ENCODE results near the gene DEPP1. TPM values are rescaled to one million over a fixed set of nuclear protein-coding genes. Genes with fewer than 3 reads are reported as not detected.

Gene DEPP1
- total RNA-seq, 1 donor from 2014 or later, result 16.6 TPM

- Mint-ChIP-seq H3K9me3 (ENCODE audit: low read depth) (peaks cover 3% of the 10 kb centered on the region), H3K27ac (peak overlapping the region; percentile 60), H3K36me3 (ENCODE audit: insufficient read depth) (peaks cover 8% of the 10 kb centered on the region), H3K27me3 (no peaks in the 10 kb centered on the region), H3K4me3 (ENCODE audit: low read depth) (peak overlapping the region; percentile 86), H3K4me1 (ENCODE audit: low read depth) (peaks cover 60% of the 10 kb centered on the region)
- TF ChIP-seq CTCF (IDR thresholded peaks at IDR 0.05; ENCODE audit: unreplicated experiment), result no peak
- no peak for DNase-seq (ENCODE audit: low spot score, unreplicated experiment)
These were observed 18.0 kb downstream of the DEPP1 start for GRCh38 chr10:44960482-44961229.

- Mint-ChIP-seq H3K27ac (no peak overlapping the region), H3K36me3 (ENCODE audit: insufficient read depth) (peaks cover 9% of the 10 kb centered on the region), H3K9me3 (ENCODE audit: low read depth) (peaks cover 3% of the 10 kb centered on the region), H3K4me1 (ENCODE audit: low read depth) (peaks cover 58% of the 10 kb centered on the region), H3K27me3 (no peaks in the 10 kb centered on the region), H3K4me3 (ENCODE audit: low read depth) (peak overlapping the region; percentile 86)
- DNase-seq (ENCODE audit: low spot score, unreplicated experiment), result no peak
- no peak for TF ChIP-seq CTCF (IDR thresholded peaks at IDR 0.05; ENCODE audit: unreplicated experiment)
These were observed 18.5 kb downstream of the DEPP1 start for GRCh38 chr10:44960088-44960460.

GRCh38 chr10:44959247-44960087 lies 19.1 kb downstream of the DEPP1 start, which contains the start of gene RASSF4:
TSS of gene RASSF4 (plus strand) at chr10:44959802. CDS start at chr10:44970203, 10,401 bp downstream.
- no peaks in the 10 kb centered on the region for H3K27me3 Mint-ChIP-seq
- peak within 1 kb of the TSS; percentile 94 for H3K27ac Mint-ChIP-seq
- peaks cover 9% of the 10 kb centered on the region for H3K36me3 Mint-ChIP-seq (ENCODE audit: insufficient read depth)
- peak within 1 kb of the TSS; percentile 86 for H3K4me3 Mint-ChIP-seq (ENCODE audit: low read depth)
- H3K4me1 Mint-ChIP-seq (ENCODE audit: low read depth), result peaks cover 53% of the 10 kb centered on the region
- H3K9me3 Mint-ChIP-seq (ENCODE audit: low read depth), result peaks cover 3% of the 10 kb centered on the region
- DNase-seq (ENCODE audit: low spot score, unreplicated experiment), result peak; percentile 88
- TF ChIP-seq CTCF (IDR thresholded peaks at IDR 0.05; ENCODE audit: unreplicated experiment), result no peak

GRCh38 chr10:44958898-44959246 lies 19.7 kb downstream of the DEPP1 start:
- H3K9me3 Mint-ChIP-seq (ENCODE audit: low read depth), result peaks cover 3% of the 10 kb centered on the region
- H3K27me3 Mint-ChIP-seq, result no peaks in the 10 kb centered on the region
- peak overlapping the region; percentile 86 for H3K4me3 Mint-ChIP-seq (ENCODE audit: low read depth)
- no peak for DNase-seq (ENCODE audit: low spot score, unreplicated experiment)
- peak overlapping the region; percentile 94 for H3K27ac Mint-ChIP-seq
- H3K36me3 Mint-ChIP-seq (ENCODE audit: insufficient read depth), result peaks cover 11% of the 10 kb centered on the region
- TF ChIP-seq CTCF (IDR thresholded peaks at IDR 0.05; ENCODE audit: unreplicated experiment), result no peak
- H3K4me1 Mint-ChIP-seq (ENCODE audit: low read depth), result peaks cover 47% of the 10 kb centered on the region

GRCh38 chr10:44958196-44958897 lies 20.3 kb downstream of the DEPP1 start:
- peaks cover 42% of the 10 kb centered on the region for H3K4me1 Mint-ChIP-seq (ENCODE audit: low read depth)
- no peak for TF ChIP-seq CTCF (IDR thresholded peaks at IDR 0.05; ENCODE audit: unreplicated experiment)
- H3K36me3 Mint-ChIP-seq (ENCODE audit: insufficient read depth), result peaks cover 13% of the 10 kb centered on the region
- peak overlapping the region; percentile 86 for H3K4me3 Mint-ChIP-seq (ENCODE audit: low read depth)
- H3K9me3 Mint-ChIP-seq (ENCODE audit: low read depth), result peaks cover 3% of the 10 kb centered on the region
- H3K27ac Mint-ChIP-seq, result peak overlapping the region; percentile 94
- DNase-seq (ENCODE audit: low spot score, unreplicated experiment), result no peak
- no peaks in the 10 kb centered on the region for H3K27me3 Mint-ChIP-seq

All from progenitor cell of endocrine pancreas (in vitro differentiated cells).